Osteocyte (in vitro differentiated cells): Measurements from ENCODE around the gene MSANTD1. TPM values are rescaled to one million over a fixed set of nuclear protein-coding genes. Genes with fewer than 3 reads are reported as not detected.

ENCODE experiments used
- DNase-seq: peaks from one replicate; pipeline ENCODE4 v3.0.0; 2021; ENCODE audit warnings: mixed read lengths; ENCODE audit not compliant: unreplicated experiment; ENCODE audit errors: extremely low spot score
- H3K27ac Mint-ChIP-seq: one replicate; pipeline ENCODE4 v1.8.0; 2021; ENCODE audit warnings: mild to moderate bottlenecking, mixed read lengths; ENCODE audit not compliant: unreplicated experiment
- H3K27me3 Mint-ChIP-seq: one replicate; pipeline ENCODE4 v1.8.0; 2021; ENCODE audit warnings: mixed read lengths; ENCODE audit not compliant: unreplicated experiment
- H3K36me3 Mint-ChIP-seq: one replicate; pipeline ENCODE4 v1.8.0; 2021; ENCODE audit warnings: mixed read lengths; ENCODE audit not compliant: unreplicated experiment
- H3K4me1 Mint-ChIP-seq: one replicate; pipeline ENCODE4 v1.8.0; 2021; ENCODE audit warnings: mixed read lengths; ENCODE audit not compliant: unreplicated experiment
- H3K4me3 Mint-ChIP-seq: one replicate; pipeline ENCODE4 v1.8.0; 2021; ENCODE audit warnings: mild to moderate bottlenecking, moderate library complexity, mixed read lengths; ENCODE audit not compliant: unreplicated experiment
- H3K9me3 Mint-ChIP-seq: one replicate; pipeline ENCODE4 v1.8.0; 2021; ENCODE audit warnings: mixed read lengths; ENCODE audit not compliant: unreplicated experiment
- total RNA-seq: library from RNA; stranded (reverse); gene quantifications from 2 replicates; pipeline ENCODE4 v1.2.1, GENCODE V29; 2021
- TF ChIP-seq, protein P1 (sequence below): fragments of 200-600 bp; sonication (generic); IDR thresholded peaks from 2 replicates; pipeline ENCODE4 v1.5.0; 2021; ENCODE audit warnings: antibody characterized with exemption, mild to moderate bottlenecking, moderate library complexity

MSANTD1 gene
- total RNA-seq, 1 donor from 2014 or later, result 0.83 TPM

DNA sequence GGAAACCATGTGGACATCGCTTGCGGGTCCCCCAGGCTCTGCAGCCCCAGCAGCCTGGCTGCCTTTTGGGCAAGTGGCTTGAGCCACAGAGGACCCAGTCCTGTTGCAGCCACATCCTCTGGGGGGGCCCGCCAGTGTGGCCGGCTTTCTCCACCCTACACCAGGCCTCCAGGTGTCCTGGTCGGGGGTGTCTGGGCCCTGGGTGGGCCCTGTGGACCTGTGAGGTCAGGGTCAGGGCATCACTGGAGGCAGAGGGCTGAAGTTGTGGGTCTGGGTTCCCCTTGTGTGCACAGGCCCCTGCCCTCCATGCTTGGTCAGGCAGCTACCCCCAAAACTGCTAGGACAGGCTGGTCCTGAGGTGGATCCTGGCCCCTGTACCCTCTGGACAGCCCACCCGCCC is 3.3 kb upstream of the MSANTD1 start:
- TF ChIP-seq, protein P1, sequence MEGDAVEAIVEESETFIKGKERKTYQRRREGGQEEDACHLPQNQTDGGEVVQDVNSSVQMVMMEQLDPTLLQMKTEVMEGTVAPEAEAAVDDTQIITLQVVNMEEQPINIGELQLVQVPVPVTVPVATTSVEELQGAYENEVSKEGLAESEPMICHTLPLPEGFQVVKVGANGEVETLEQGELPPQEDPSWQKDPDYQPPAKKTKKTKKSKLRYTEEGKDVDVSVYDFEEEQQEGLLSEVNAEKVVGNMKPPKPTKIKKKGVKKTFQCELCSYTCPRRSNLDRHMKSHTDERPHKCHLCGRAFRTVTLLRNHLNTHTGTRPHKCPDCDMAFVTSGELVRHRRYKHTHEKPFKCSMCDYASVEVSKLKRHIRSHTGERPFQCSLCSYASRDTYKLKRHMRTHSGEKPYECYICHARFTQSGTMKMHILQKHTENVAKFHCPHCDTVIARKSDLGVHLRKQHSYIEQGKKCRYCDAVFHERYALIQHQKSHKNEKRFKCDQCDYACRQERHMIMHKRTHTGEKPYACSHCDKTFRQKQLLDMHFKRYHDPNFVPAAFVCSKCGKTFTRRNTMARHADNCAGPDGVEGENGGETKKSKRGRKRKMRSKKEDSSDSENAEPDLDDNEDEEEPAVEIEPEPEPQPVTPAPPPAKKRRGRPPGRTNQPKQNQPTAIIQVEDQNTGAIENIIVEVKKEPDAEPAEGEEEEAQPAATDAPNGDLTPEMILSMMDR, result no peak
- H3K4me1 Mint-ChIP-seq, result no peaks in the 10 kb centered on the region
- H3K36me3 Mint-ChIP-seq, result peaks cover 7% of the 10 kb centered on the region
- no peak overlapping the region for H3K4me3 Mint-ChIP-seq
- no peak for DNase-seq
- no peaks in the 10 kb centered on the region for H3K9me3 Mint-ChIP-seq
- no peak overlapping the region for H3K27ac Mint-ChIP-seq
- no peaks in the 10 kb centered on the region for H3K27me3 Mint-ChIP-seq

DNA sequence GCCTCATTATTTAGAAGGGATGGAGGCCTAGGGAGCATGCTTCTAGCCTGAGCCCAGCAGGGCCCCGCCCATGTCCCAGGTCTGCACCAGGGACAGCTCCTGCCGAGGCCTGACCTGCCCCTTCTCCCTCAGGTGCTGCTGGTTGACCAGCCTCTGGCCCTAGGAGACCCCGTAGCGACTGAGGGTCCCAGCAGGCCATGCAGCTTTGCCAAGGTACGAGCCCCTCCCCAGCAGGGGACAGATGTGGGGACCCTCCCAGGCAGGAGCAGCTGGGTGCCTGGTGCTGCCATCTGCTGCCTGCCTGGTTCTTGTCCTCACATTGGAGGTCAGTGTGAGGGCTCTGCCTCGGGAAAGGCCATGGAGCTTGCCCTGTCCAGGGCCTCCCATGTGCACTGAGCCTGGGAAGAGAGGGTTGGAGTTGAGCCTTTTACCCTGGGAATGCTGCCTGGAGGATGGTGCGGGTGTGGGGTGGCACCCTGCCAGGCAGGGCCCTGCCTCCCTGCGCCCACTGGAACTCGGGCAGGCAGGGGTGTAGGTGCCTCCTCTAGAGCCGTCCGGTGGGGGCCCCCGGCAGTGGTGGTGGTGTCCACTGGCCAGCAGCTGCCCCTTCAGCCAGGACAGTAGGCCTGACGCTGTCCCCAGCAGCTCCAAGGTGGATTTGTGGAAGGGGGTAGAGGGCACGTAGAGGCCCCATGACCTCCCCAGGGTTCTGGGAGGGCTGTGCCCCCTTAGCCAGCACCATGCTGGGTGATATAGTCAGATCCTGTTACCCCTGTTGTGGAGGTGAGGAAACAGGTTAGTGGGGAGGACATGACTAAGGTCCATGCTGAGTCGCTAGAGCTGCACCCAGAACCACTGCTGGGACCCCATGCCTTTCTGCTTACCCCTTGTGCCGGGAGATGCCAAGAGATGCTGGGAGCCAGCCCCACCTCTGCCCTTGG is 2.2 kb upstream of the MSANTD1 start:
- no peak overlapping the region for H3K27ac Mint-ChIP-seq
- H3K27me3 Mint-ChIP-seq, result no peaks in the 10 kb centered on the region
- H3K4me3 Mint-ChIP-seq, result no peak overlapping the region
- peaks cover 3% of the 10 kb centered on the region for H3K36me3 Mint-ChIP-seq
- DNase-seq, result no peak
- no peaks in the 10 kb centered on the region for H3K4me1 Mint-ChIP-seq
- H3K9me3 Mint-ChIP-seq, result no peaks in the 10 kb centered on the region
- TF ChIP-seq, protein P1, result no peak

DNA sequence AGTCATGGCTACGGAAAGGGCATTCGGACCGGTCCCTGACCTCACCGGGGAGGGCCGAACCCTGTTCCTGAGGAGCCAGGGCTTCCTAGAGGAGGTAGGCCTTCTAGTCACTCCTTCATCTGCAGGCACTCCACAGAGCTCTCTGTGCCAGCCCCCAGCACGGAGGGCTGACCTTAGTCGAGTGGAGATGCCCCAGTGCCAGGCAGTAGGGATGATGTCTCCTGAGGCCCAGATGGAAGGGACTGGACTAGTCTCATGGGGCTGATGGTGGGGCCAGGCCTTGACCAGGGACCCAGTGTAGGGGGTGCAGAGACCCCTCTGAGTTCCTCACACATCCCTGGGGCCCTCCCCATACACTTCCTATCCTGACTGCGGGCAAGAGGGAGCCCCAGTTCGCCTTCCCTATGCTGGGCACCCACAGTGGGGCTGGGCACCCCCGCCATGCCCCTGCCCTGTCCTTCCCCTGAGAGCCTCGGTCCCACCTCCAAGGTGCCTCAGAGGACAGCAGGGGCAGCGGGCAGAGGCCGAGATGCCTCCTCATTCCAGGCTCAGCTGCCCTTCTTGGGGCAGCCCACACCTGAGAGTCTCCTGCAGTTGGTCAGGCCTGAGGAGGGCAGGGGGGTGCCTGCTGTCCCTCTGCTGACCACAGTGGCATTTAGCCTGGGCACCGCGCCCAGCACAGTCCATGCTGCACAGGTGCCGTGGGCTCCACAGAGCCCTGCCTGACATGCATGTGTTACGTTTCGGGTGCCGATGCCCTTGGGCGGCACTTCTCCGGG is 1.4 kb upstream of the MSANTD1 start:
- no peak for DNase-seq
- Mint-ChIP-seq H3K36me3 (peaks cover 3% of the 10 kb centered on the region), H3K9me3 (no peaks in the 10 kb centered on the region), H3K4me3 (no peak overlapping the region), H3K27me3 (no peaks in the 10 kb centered on the region), H3K27ac (no peak overlapping the region), H3K4me1 (no peaks in the 10 kb centered on the region)
- TF ChIP-seq, protein P1, result no peak

DNA sequence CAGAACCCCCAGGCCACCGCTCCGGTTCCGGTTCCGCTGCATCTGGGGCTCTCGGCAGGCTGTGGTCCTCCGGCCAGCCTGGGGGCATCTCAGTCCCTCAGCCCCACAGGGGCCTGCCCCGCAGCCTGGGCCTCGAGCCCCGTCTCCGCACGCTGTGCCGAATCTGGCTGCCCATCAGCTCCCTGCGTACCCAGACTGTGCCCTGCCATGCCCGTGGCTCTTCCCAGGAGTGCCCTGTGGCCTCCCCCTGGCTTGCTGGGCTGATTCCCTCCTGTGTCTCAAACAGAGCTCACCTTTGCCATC is 830 bp upstream of the MSANTD1 start:
- H3K27me3 Mint-ChIP-seq, result no peaks in the 10 kb centered on the region
- H3K9me3 Mint-ChIP-seq, result no peaks in the 10 kb centered on the region
- TF ChIP-seq, protein P1, result no peak
- peaks cover under 1% of the 10 kb centered on the region for H3K36me3 Mint-ChIP-seq
- H3K4me3 Mint-ChIP-seq, result no peak overlapping the region
- H3K4me1 Mint-ChIP-seq, result no peaks in the 10 kb centered on the region
- DNase-seq, result no peak
- H3K27ac Mint-ChIP-seq, result no peak overlapping the region
